ENCODE data around the gene SLC29A4.
"Not testable (repeated sequence)": the region's sequence is repeated elsewhere in the genome, so short reads cannot be mapped to it uniquely, and the experiment has no call there.

Gene SLC29A4

DNA sequence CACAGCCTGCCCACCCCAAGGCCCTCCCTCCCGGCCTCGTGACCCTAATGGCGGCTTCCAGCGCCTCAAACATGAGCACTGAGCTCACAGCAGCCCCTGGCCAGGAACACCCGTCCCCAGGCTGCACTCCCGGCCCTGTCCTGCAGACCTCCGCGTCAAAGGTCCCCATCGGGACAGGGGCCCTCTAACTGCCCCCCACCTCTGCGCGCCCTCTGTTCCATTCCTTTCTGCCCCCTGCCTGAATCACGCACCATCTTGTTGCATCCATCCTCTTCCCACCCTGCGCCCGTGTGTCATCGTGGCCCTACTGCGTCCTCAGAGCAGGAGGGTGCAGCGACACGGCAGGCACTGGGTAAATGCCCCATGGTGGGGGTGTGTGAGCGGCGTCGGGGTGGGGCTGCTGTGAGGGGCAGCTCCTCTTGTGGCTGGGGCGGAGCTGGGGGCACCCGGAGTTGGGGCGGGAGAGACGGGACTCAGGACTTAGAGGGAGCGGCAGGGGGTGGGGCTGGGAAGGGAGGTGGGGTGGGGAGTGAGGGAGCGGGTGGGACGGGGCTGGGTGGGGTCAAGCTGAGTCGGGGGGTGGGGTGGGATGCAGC lies 13.4 kb downstream of the SLC29A4 start:
- DNase-seq (no peak), ATAC-seq (no peak)

- DNase-seq (peak; percentile 69), ATAC-seq (peak; percentile 73)
Observed at GRCh38 chr7:5296611-5297226, 14.0 kb downstream of the SLC29A4 start.

GRCh38 chr7:5300366-5300765 lies 17.6 kb downstream of the SLC29A4 start:
- no peak for ATAC-seq
- no peak for DNase-seq

GRCh38 chr7:5302577-5302976 lies 19.8 kb downstream of the SLC29A4 start:
- ATAC-seq (no peak), DNase-seq (no peak)

GRCh38 chr7:5303061-5303460 lies 20.3 kb downstream of the SLC29A4 start:
- no peak for DNase-seq
- ATAC-seq, result no peak

DNA sequence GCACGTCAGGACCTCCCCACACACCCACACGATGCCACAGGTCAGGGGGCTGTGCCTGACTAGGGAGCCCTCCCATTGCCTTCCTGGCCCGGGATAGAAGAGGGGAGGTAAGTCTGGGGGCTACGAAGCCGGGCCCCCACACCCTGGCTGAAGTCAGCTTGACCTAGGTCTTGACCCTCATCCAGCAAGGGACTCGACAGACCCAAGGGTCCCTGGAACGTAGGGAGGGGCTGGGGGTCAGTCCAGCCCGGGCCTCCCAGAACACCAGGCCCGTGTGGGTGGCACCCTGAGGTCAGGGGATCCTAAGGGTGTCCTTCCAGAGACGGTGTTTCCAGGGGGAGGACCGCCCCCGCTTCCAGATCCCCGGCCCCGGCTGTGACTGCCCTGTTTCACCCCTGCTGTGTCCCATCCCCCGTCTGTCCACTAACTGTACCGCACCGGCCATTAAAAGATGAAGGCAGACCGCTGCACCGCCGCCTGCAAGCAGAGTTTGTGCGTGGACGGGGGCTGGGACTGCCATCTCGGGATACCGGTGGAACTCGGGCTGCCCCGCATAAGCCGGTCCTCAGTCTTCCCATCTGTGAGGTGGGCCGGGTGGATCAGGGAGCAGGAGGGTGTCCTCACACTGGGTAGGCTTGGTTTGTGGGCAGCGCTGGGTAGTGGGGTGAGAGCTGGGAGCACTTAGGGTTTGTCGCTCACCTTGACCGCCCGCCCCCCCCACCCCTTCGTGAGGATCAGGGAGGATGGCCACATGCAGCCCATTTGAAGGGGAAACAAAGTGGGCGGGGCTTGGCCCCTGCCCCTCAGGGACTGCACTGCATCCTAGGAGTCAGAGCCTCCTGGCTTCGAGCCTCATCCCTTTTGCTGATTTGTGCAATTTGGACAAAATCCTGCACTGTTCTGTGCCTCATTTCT lies 21.1 kb downstream of the SLC29A4 start:
- ATAC-seq, result no peak
- DNase-seq, result no peak

GRCh38 chr7:5305050-5305449 lies 22.3 kb downstream of the SLC29A4 start:
- ATAC-seq, DNase-seq: not testable (repeated sequence)

GRCh38 chr7:5307221-5308142 lies 24.7 kb downstream of the SLC29A4 start:
- ATAC-seq, DNase-seq: not testable (repeated sequence)

DNA sequence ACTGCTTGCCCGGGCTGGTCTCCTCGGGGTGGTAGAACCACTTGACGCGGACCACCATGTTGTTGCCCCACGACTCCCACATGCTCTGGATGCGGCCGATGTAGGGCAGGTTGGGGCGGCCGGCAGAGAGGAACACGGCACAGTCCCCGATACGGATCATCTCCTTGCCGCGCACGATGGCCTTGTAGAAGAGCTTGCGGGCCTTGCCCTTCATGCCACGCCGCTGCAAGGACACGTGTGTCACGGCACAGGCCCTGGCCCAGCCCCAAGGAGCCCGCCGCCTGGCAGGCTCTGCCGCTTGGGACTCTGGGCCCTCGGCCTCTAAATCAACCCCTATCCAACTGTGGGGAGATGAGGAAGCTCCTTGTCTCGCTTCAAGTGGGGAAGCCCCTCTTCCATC lies 26.4 kb downstream of the SLC29A4 start:
- DNase-seq (no peak), ATAC-seq (no peak)

DNA sequence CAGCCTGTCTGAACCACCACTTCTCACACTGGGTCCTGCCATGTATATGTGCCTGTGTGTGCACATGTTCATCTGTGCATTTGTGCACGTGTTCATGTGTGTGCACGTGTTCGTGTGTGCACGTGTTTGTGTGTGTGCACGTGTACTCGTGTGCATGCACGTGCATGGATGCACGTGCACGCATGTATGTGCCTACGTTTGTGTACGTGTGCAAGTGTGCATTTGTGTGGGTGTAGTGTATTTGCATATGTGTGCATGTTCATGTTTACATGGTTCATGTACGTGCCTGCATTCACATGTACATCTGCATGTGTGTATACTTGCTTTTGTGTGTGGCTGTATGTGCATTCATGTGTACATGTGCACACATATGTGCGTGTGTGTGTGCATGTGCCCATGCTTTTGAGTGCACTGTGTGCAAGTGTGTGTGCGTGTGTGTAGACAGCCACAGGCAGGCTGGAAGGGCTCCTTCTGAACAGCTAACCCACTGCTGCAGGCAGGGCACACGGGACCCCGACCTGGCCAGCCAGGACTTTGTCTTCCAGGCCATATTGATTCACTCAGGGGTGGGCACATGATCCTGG lies 28.2 kb downstream of the SLC29A4 start:
- DNase-seq (no peak), ATAC-seq (no peak)

GRCh38 chr7:5312276-5313070 lies 29.7 kb downstream of the SLC29A4 start:
- not testable (repeated sequence) for ATAC-seq, DNase-seq

- ATAC-seq, DNase-seq: not testable (repeated sequence)
Observed at GRCh38 chr7:5313076-5313885, 30.5 kb downstream of the SLC29A4 start.

- DNase-seq, result no peak
Observed at GRCh38 chr7:5314864-5315263, 32.1 kb downstream of the SLC29A4 start.

GRCh38 chr7:5315761-5316160 lies 33.0 kb downstream of the SLC29A4 start:
- ATAC-seq, result no peak
- no peak for DNase-seq

More at GRCh38 chr7:5314864-5315263, 32.1 kb downstream of the SLC29A4 start:
- no peak for ATAC-seq

GRCh38 chr7:5318613-5319012 lies 35.9 kb downstream of the SLC29A4 start:
- not testable (repeated sequence) for ATAC-seq, DNase-seq

GRCh38 chr7:5320391-5320790 lies 37.6 kb downstream of the SLC29A4 start:
- no peak for ATAC-seq
- DNase-seq, result no peak

DNA sequence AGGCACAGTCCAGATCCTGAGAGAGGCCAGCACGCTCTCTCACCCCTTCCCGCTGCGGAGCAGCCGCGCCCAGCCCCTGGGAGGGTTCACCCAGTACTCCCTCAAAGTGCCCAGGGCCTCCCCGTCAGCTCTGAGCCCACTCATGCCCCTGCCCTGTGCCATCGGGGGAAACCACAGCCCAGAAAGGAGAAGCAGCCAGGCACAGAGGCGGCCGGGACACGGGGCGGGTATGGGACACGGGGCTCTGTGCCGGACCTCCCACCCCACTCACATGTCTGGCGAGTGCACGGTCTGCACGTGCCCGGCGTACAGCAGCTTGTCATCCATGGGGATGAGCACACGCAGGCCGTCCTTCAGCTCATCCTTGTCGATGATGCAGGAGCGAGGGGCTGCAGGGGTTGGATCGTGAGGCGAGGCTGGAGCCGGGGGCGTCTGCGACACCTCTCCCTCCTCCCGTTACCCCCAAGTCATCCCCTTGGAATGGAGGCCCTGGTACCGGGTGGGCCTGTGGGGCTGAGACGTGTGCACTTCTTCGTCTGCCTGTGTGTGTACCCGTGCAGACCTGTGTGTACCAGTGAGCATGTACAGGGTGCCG lies 38.2 kb downstream of the SLC29A4 start:
- no peak for DNase-seq
- peak; percentile 14 for ATAC-seq

DNA sequence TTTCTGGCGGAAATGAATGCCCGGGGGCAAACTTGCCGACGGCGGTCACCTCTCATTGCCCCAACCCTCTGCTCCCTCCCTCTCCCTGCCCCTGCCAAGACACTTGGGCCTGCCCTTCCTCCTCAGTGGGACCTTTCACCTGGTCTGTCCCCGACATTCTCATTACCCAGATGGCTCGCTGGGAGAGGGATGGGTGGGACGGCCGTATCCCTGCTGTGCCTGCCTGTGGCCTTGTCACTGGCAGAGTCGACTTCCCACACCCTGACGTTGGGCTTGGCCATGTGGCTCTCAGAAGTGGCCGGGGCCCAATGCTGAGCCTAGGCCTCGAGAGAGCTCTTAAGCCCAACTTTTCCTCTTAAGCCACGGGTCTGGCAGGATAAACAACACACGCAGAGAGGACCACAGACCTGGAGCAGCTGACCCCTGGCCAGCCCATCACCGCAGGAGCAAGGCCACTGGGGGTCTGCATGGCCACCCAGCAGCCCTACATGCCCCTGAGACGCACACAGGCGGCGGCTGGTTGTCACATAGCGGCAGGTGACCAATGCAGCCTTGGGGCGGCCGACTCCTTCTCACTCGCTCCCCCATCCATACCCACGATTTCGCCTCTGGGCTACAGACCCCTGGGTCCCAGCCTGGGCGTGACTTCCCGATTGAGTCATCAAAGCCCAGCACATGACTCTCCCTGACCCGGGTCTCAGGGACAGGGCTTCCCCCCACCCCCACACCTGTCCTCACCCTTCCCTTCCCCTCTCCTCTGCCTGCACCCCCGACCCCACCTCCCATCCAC lies 40.1 kb downstream of the SLC29A4 start:
- ATAC-seq, result no peak
- DNase-seq, result no peak
